WI38 (cell line): ENCODE data around the gene LSM7.

ENCODE experiments used
- H3K4me3 ChIP-seq: 2 replicates; pipeline ENCODE4 v1.5.1; 2011; ENCODE audit warnings: low read depth, mild to moderate bottlenecking, control low read depth, low read length
- CTCF ChIP-seq: IDR thresholded peaks from 2 replicates; pipeline ENCODE4 v1.5.1; 2012; ENCODE audit warnings: low read depth, mild to moderate bottlenecking, control low read depth, low read length

LSM7 gene

GRCh38 chr19:2303211-2303798 is 25.1 kb downstream of the LSM7 start:
- no peak overlapping the region for H3K4me3 ChIP-seq
- no peak for TF ChIP-seq CTCF

- no peak overlapping the region for H3K4me3 ChIP-seq
- TF ChIP-seq CTCF: no peak
These were observed 25.8 kb downstream of the LSM7 start for GRCh38 chr19:2302319-2303210.

- H3K4me3 ChIP-seq: no peak overlapping the region
- TF ChIP-seq CTCF: no peak
These were observed 27.9 kb downstream of the LSM7 start for GRCh38 chr19:2300533-2300932.

- H3K4me3 ChIP-seq: no peak overlapping the region
- no peak for TF ChIP-seq CTCF
These were observed 32.2 kb downstream of the LSM7 start for GRCh38 chr19:2296141-2296540.

GRCh38 chr19:2294687-2295335 is 33.6 kb downstream of the LSM7 start:
- no peak overlapping the region for H3K4me3 ChIP-seq
- TF ChIP-seq CTCF: no peak

- H3K4me3 ChIP-seq: no peak overlapping the region
These were observed 37.1 kb downstream of the LSM7 start for GRCh38 chr19:2291185-2291751.

More at GRCh38 chr19:2291185-2291751, 37.1 kb downstream of the LSM7 start:
- no peak for TF ChIP-seq CTCF
